ENCODE measurements around the gene GHRH. TPM values are rescaled to one million over a fixed set of nuclear protein-coding genes. Genes with fewer than 3 reads are reported as not detected.

GHRH gene
- total and polyA plus RNA-seq, 2 of the 4 experiments (the other 2 are of a cell fraction): not detected

- no peak overlapping the region for H3K56ac ChIP-seq (ENCODE audit: extremely low read depth, insufficient read depth, low read length)
- no peak overlapping the region for H2BK15ac ChIP-seq (ENCODE audit: low read depth, low read length)
- no peak overlapping the region for H3K4me2 ChIP-seq (ENCODE audit: low read depth, low read length)
- no peak overlapping the region for H3K9ac ChIP-seq (ENCODE audit: low read depth, low read length)
- dilution Hi-C loops (cut with HindIII; ENCODE audit: low sequenced_read_pairs, unreplicated experiment): no loop called here
- H2AK5ac ChIP-seq (ENCODE audit: low read depth, low read length): no peak overlapping the region
- CTCF ChIA-PET: no interaction called here
- ATAC-seq (ENCODE audit: low read depth) (no peak), DNase-seq (no peak)
- peaks cover 8% of the 10 kb centered on the region; the same call in 1 of the 2 replicates for H3K4me1 ChIP-seq (ENCODE audit: control insufficient read depth, insufficient read depth, low read length)
- peaks cover 7% of the 10 kb centered on the region; the same call in 1 of the 2 replicates for H4K20me1 ChIP-seq (ENCODE audit: insufficient read depth, low read length)
- H4K8ac ChIP-seq (ENCODE audit: low read depth in 2 of 2, low read length in 2 of 2): no peak overlapping the region
- H3K36me3 ChIP-seq (ENCODE audit: control insufficient read depth, insufficient read depth, low read length): peaks cover 39% of the 10 kb centered on the region
- no peak overlapping the region for H3K4ac ChIP-seq (ENCODE audit: low read depth, low read length)
- no peak overlapping the region for H3K14ac ChIP-seq (replicated peaks; ENCODE audit: low read depth, low read length)
- H3K23ac ChIP-seq (ENCODE audit: low read depth, low read length): no peak overlapping the region
- H3K79me1 ChIP-seq (ENCODE audit: low read depth in 1 of 2, low read length in 2 of 2): peaks cover 0 to 11% of the 10 kb centered on the region in 2 experiments; a peak in 1 of 4 replicates
- POLR2A ChIA-PET (ENCODE audit: unreplicated experiment): no interaction called here
- no TSS peak for BruUV-seq (replicated peaks)
- in situ Hi-C loops (cut with MboI; ENCODE audit: low sequenced_read_pairs): no loop called here
- H2AK9ac ChIP-seq (replicated peaks; ENCODE audit: low read depth, low read length, poor library complexity): no peak overlapping the region
- no peak overlapping the region for H4K91ac ChIP-seq (ENCODE audit: insufficient read depth, low read depth, low read length)
- H3K9me3 ChIP-seq (ENCODE audit: control insufficient read depth, insufficient read depth, low read length): no peaks in the 10 kb centered on the region
- no peak overlapping the region for H3K4me3 ChIP-seq (ENCODE audit: insufficient read depth, low read depth, low read length)
- no peaks in the 10 kb centered on the region for H3K27me3 ChIP-seq (ENCODE audit: control insufficient read depth, insufficient read depth, low read length)
- H3K9me1 ChIP-seq (ENCODE audit: insufficient read depth, low read length): peaks cover 10% of the 10 kb centered on the region
- no peak overlapping the region for H2BK5ac ChIP-seq (ENCODE audit: low read depth, low read length, poor library complexity, severe bottlenecking)
- H3K18ac ChIP-seq (ENCODE audit: low read depth, low read length): no peak overlapping the region
- intact Hi-C loops (cut with micrococcal nuclease): no loop called here
- no peak overlapping the region for H4K5ac ChIP-seq (ENCODE audit: low read depth, low read length)
- no peak overlapping the region for H3K27ac ChIP-seq (ENCODE audit: insufficient read depth, low read length)
- H2BK120ac ChIP-seq (ENCODE audit: low read depth, low read length): no peak overlapping the region
- no peak overlapping the region for H2BK20ac ChIP-seq (ENCODE audit: low read depth, low read length)
- H2AFZ ChIP-seq (replicated peaks; ENCODE audit: low read length, poor library complexity): no peak overlapping the region
- WGBS, 2 experiments (ENCODE audit: extremely low coverage in 2 of 2, insufficient read length in 1 of 2): 71% methylated on average over 5 of the region's 16 CpGs; no CpG with 5 or more reads in 1 of the 2 experiments
- no peak for TF ChIP-seq BHLHE40 (IDR thresholded peaks at IDR 0.05; ENCODE audit: low read depth, low read length)
- TF ChIP-seq SMC3 (IDR thresholded peaks at IDR 0.05; ENCODE audit: low read depth, low read length): no peak
- no peak for TF ChIP-seq RFX5 (IDR thresholded peaks at IDR 0.05; ENCODE audit: low read depth, low read length)
- TF ChIP-seq CHD1 (IDR thresholded peaks at IDR 0.05; ENCODE audit: low read depth, low read length): no peak
- TF ChIP-seq RCOR1 (IDR thresholded peaks at IDR 0.05; ENCODE audit: insufficient replicate concordance, low read length): no peak
- TF ChIP-seq USF2 (IDR thresholded peaks at IDR 0.05; ENCODE audit: low read depth, low read length): no peak
- no peak for TF ChIP-seq FOS (IDR thresholded peaks at IDR 0.05; ENCODE audit: low read depth, low read length)
- no peak for TF ChIP-seq NFE2L2 (IDR thresholded peaks at IDR 0.05; ENCODE audit: low read depth, low read length)
- TF ChIP-seq POLR2A (IDR thresholded peaks at IDR 0.05; ENCODE audit: low read depth, low read length): no peak
- no peak for TF ChIP-seq CTCF (conservative IDR thresholded peaks at IDR 0.05; ENCODE audit: low read depth, low read length)
- no peak for TF ChIP-seq MAZ (IDR thresholded peaks at IDR 0.05; ENCODE audit: borderline replicate concordance, low read depth, low read length)
- TF ChIP-seq, protein P1, sequence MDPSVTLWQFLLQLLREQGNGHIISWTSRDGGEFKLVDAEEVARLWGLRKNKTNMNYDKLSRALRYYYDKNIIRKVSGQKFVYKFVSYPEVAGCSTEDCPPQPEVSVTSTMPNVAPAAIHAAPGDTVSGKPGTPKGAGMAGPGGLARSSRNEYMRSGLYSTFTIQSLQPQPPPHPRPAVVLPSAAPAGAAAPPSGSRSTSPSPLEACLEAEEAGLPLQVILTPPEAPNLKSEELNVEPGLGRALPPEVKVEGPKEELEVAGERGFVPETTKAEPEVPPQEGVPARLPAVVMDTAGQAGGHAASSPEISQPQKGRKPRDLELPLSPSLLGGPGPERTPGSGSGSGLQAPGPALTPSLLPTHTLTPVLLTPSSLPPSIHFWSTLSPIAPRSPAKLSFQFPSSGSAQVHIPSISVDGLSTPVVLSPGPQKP (IDR thresholded peaks at IDR 0.05; ENCODE audit: borderline replicate concordance, low read depth, low read length): no peak
- TF ChIP-seq MAFK (IDR thresholded peaks at IDR 0.05; ENCODE audit: low read depth, low read length): no peak
- TF ChIP-seq CEBPB (IDR thresholded peaks at IDR 0.05; ENCODE audit: low read depth, low read length): no peak
- TF ChIP-seq MXI1 (IDR thresholded peaks at IDR 0.05; ENCODE audit: borderline replicate concordance, low read depth, low read length): no peak
These were observed 18.3 kb downstream of the GHRH start for GRCh38 chr20:37243076-37243936.

All from IMR-90 (cell line).